HG03045 (cell line): ENCODE results near the gene NCAPD2.
A peak's percentile ranks its signal among the peaks of the same experiment; 100 is the strongest.
"Not testable (repeated sequence)": the region's sequence is repeated elsewhere in the genome, so short reads cannot be mapped to it uniquely, and the experiment has no call there.

ENCODE experiments used
- ATAC-seq: cut with Tn5 transposase; IDR thresholded peaks from one replicate; pipeline ENCODE4 v1.9.1; 2021; ENCODE audit warnings: mild to moderate bottlenecking, moderate library complexity; ENCODE audit not compliant: unreplicated experiment

The NCAPD2 gene

GRCh38 chr12:6532051-6532926, 38.4 kb downstream of the NCAPD2 start:
- no peak for ATAC-seq

GRCh38 chr12:6532927-6533652, 39.2 kb downstream of the NCAPD2 start:
- peak; percentile 11 for ATAC-seq

- no peak for ATAC-seq
Observed at GRCh38 chr12:6533653-6533922, 39.7 kb downstream of the NCAPD2 start.

- ATAC-seq, result peak; percentile 52
Observed at GRCh38 chr12:6533923-6534694, 40.2 kb downstream of the NCAPD2 start, which contains the start of gene GAPDH. Gene GAPDH (plus strand): TSS chr12:6534517. CDS start chr12:6534833, 316 bp downstream.

GRCh38 chr12:6534695-6534944, 40.7 kb downstream of the NCAPD2 start:
- ATAC-seq, result no peak

GRCh38 chr12:6534945-6535696, 41.2 kb downstream of the NCAPD2 start:
- peak; percentile 9 for ATAC-seq

- ATAC-seq, result no peak
Observed at GRCh38 chr12:6535697-6535946, 41.7 kb downstream of the NCAPD2 start.

GRCh38 chr12:6535960-6536847, 42.3 kb downstream of the NCAPD2 start:
- no peak for ATAC-seq

- no peak for ATAC-seq
Observed at GRCh38 chr12:6536894-6537579, 43.1 kb downstream of the NCAPD2 start.

GRCh38 chr12:6537580-6538419, 43.9 kb downstream of the NCAPD2 start:
- ATAC-seq, result not testable (repeated sequence)

GRCh38 chr12:6538420-6539313, 44.8 kb downstream of the NCAPD2 start:
- no peak for ATAC-seq

GRCh38 chr12:6539314-6539682, 45.4 kb downstream of the NCAPD2 start:
- no peak for ATAC-seq

GRCh38 chr12:6539707-6540134, 45.8 kb downstream of the NCAPD2 start:
- no peak for ATAC-seq

GRCh38 chr12:6540181-6540877, 46.4 kb downstream of the NCAPD2 start:
- ATAC-seq, result no peak

- ATAC-seq, result no peak
Observed at GRCh38 chr12:6541371-6542165, 47.7 kb downstream of the NCAPD2 start.

GRCh38 chr12:6542209-6543009, 48.5 kb downstream of the NCAPD2 start:
- ATAC-seq, result no peak
